Subcutaneous abdominal adipose tissue (tissue), 5 donors: ENCODE measurements around the gene WFIKKN2.
A peak's percentile ranks its signal among the peaks of the same experiment; 100 is the strongest.
"Not testable (repeated sequence)": the region's sequence is repeated elsewhere in the genome, so short reads cannot be mapped to it uniquely, and the experiment has no call there.

Experiments used
- H3K27ac ChIP-seq: one replicate; pipeline ENCODE4 v1.7.0; 2013; ENCODE audit warnings: low read depth, mild to moderate bottlenecking, inconsistent platforms, low read length, moderate library complexity
- H3K27me3 ChIP-seq, 5 donors: one replicate each; pipeline ENCODE4 v1.7.0; 2013; ENCODE audit warnings: low read length in 5 of 5, inconsistent platforms in 1 of 5; ENCODE audit not compliant: control insufficient read depth in 5 of 5, insufficient read depth in 4 of 5
- H3K36me3 ChIP-seq, 5 donors: one replicate each; pipeline ENCODE4 v1.7.0; 2013; ENCODE audit warnings: low read length in 5 of 5; ENCODE audit not compliant: control insufficient read depth in 5 of 5, insufficient read depth in 5 of 5
- H3K4me1 ChIP-seq, 5 donors: one replicate each; pipeline ENCODE4 v1.7.0; 2013; ENCODE audit warnings: low read length in 5 of 5, mild to moderate bottlenecking in 3 of 5, moderate library complexity in 1 of 5; ENCODE audit not compliant: control insufficient read depth in 5 of 5, insufficient read depth in 5 of 5
- H3K4me3 ChIP-seq, 5 donors: one replicate each; pipeline ENCODE4 v1.7.0; 2013; ENCODE audit warnings: low read length in 5 of 5, low read depth in 1 of 5
- H3K9ac ChIP-seq, 5 donors: one replicate each; pipeline ENCODE4 v1.7.0; 2013; ENCODE audit warnings: low read length in 5 of 5, mild to moderate bottlenecking in 4 of 5, moderate library complexity in 3 of 5
- H3K9me3 ChIP-seq, 5 donors: one replicate each; pipeline ENCODE4 v1.7.0; 2013; ENCODE audit warnings: low read length in 5 of 5; ENCODE audit not compliant: control insufficient read depth in 5 of 5
- donor health status: healthy.
- donor health status: healthy.
- donor health status: healthy.
- donor health status: healthy.
- donor health status: healthy.

WFIKKN2 gene

GRCh38 chr17:50868602-50869001 is 33.2 kb downstream of the WFIKKN2 start:
- Histone ChIP-seq H3K9ac (peak overlapping the region in 4 of 5 donors; percentile 66 to 99 (median 88)), H3K27me3 (no peaks in the 10 kb centered on the region), H3K9me3 (no peaks in the 10 kb centered on the region), H3K4me3 (peak overlapping the region; percentile 85 to 94 (median 90)), H3K36me3 (peaks cover 0 to 1% (median 0%) of the 10 kb centered on the region in 5 donors), H3K27ac (peak overlapping the region; percentile 99), H3K4me1 (peaks cover 0 to 45% (median 39%) of the 10 kb centered on the region in 5 donors)

GRCh38 chr17:50871364-50871763 is 36.0 kb downstream of the WFIKKN2 start:
- Histone ChIP-seq H3K9me3 (no peaks in the 10 kb centered on the region), H3K27me3 (no peaks in the 10 kb centered on the region), H3K36me3 (no peaks in the 10 kb centered on the region), H3K4me1 (peaks cover 0 to 43% (median 31%) of the 10 kb centered on the region in 5 donors), H3K4me3 (no peak overlapping the region), H3K9ac (no peak overlapping the region), H3K27ac (no peak overlapping the region)

DNA sequence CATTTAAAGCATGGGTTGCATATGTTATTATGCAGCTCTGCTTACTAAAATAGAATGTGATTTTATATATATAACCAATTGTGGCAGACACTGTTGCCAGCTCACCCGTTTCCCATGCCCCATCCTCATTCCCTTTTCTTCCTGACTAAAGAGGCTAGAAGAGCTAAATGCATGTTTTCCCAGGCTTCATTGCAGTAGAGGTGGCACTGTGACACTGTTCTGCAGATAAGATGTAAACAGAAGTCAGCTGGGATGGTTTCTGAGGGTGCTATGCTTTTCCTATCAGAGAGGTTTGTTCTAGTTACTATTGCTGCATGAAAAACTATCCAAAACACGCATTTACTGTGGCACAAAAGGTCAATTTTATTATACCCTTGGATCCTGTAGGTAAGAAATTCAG is 36.5 kb downstream of the WFIKKN2 start:
- Histone ChIP-seq H3K36me3 (no peaks in the 10 kb centered on the region), H3K9me3 (no peaks in the 10 kb centered on the region), H3K27me3 (no peaks in the 10 kb centered on the region), H3K27ac (no peak overlapping the region), H3K4me1 (peaks cover 0 to 43% (median 31%) of the 10 kb centered on the region in 5 donors), H3K9ac (no peak overlapping the region), H3K4me3 (no peak overlapping the region)

- no peak overlapping the region for H3K9ac ChIP-seq
- H3K36me3 ChIP-seq, result no peaks in the 10 kb centered on the region
- no peak overlapping the region for H3K4me3 ChIP-seq
- peaks cover 0 to 36% (median 28%) of the 10 kb centered on the region in 5 donors for H3K4me1 ChIP-seq
- no peaks in the 10 kb centered on the region for H3K9me3 ChIP-seq
- no peaks in the 10 kb centered on the region for H3K27me3 ChIP-seq
- H3K27ac ChIP-seq, result peak overlapping the region; percentile 37
Observed at GRCh38 chr17:50872710-50873424, 37.5 kb downstream of the WFIKKN2 start.

DNA sequence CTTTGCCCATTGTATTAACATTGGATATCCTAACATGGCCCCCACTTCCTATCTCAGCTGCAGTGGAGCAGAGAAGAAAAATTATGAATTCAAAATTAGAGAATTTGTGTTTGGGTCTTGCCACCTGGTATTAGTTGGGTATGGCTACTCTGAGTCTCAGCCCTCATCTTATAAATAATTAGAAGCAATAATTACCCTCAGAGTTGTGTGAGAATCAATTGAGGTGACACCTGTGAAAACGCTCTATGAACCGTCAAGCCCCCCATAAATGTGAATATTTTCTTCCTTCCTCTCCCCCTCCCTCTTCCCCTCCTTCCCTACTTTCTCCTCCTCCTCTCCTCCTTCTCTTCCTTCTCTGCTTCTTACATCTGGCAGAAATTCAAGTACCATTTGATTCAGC is 39.7 kb downstream of the WFIKKN2 start:
- H3K27ac ChIP-seq, result no peak overlapping the region
- H3K9me3 ChIP-seq, result peaks cover 0 to 3% (median 0%) of the 10 kb centered on the region in 5 donors
- no peak overlapping the region for H3K9ac ChIP-seq
- no peaks in the 10 kb centered on the region for H3K36me3 ChIP-seq
- peaks cover 0 to 24% (median 21%) of the 10 kb centered on the region in 5 donors for H3K4me1 ChIP-seq
- H3K27me3 ChIP-seq, result no peaks in the 10 kb centered on the region
- H3K4me3 ChIP-seq, result no peak overlapping the region

GRCh38 chr17:50877042-50877441 is 41.7 kb downstream of the WFIKKN2 start:
- H3K9me3 ChIP-seq, H3K27ac ChIP-seq, H3K9ac ChIP-seq, H3K36me3 ChIP-seq, H3K27me3 ChIP-seq, H3K4me3 ChIP-seq: not testable (repeated sequence)
- peaks cover 0 to 24% (median 18%) of the 10 kb centered on the region in 5 donors for H3K4me1 ChIP-seq

- Histone ChIP-seq H3K27me3 (no peaks in the 10 kb centered on the region), H3K4me1 (peaks cover 0 to 19% (median 10%) of the 10 kb centered on the region in 5 donors), H3K27ac (no peak overlapping the region), H3K9me3 (peaks cover 0 to 5% (median 0%) of the 10 kb centered on the region in 5 donors), H3K36me3 (no peaks in the 10 kb centered on the region), H3K9ac (no peak overlapping the region), H3K4me3 (no peak overlapping the region)
Observed at GRCh38 chr17:50877838-50878237, 42.5 kb downstream of the WFIKKN2 start.

- Histone ChIP-seq H3K4me3 (no peak overlapping the region), H3K36me3 (no peaks in the 10 kb centered on the region), H3K4me1 (peaks cover 0 to 13% (median 4%) of the 10 kb centered on the region in 5 donors), H3K27ac (no peak overlapping the region), H3K9me3 (peaks cover 0 to 5% (median 0%) of the 10 kb centered on the region in 5 donors), H3K9ac (no peak overlapping the region), H3K27me3 (no peaks in the 10 kb centered on the region)
Observed at GRCh38 chr17:50879086-50879485, 43.7 kb downstream of the WFIKKN2 start.

GRCh38 chr17:50881182-50881581 is 45.8 kb downstream of the WFIKKN2 start:
- peaks cover 0 to 5% (median 0%) of the 10 kb centered on the region in 5 donors for H3K9me3 ChIP-seq
- H3K4me3 ChIP-seq, result no peak overlapping the region
- H3K27ac ChIP-seq, result no peak overlapping the region
- H3K36me3 ChIP-seq, result no peaks in the 10 kb centered on the region
- no peak overlapping the region for H3K9ac ChIP-seq
- no peaks in the 10 kb centered on the region for H3K27me3 ChIP-seq
- H3K4me1 ChIP-seq, result no peaks in the 10 kb centered on the region

DNA sequence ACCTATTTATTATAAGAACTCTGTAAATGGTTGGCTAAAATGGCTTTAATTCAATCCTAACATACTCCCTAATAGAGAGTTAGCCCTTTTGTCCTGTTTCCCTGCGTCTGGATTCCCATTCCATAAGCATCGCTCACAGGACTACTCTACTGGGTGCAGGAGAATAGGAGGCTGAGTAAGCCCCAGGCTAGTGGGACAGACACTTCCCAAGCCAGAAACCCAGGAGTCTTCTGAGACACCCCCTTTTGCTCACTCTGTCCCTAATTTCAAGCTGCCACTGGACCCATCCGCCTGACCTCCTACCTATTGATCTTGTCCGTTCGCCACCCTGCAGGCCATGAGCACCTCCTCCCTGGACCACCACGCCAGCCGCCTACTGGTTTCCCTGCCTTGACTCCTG is 47.5 kb downstream of the WFIKKN2 start:
- Histone ChIP-seq H3K27ac (no peak overlapping the region), H3K4me3 (no peak overlapping the region), H3K36me3 (no peaks in the 10 kb centered on the region), H3K9ac (no peak overlapping the region), H3K4me1 (peaks cover 0 to 3% (median 0%) of the 10 kb centered on the region in 5 donors), H3K9me3 (peaks cover 0 to 5% (median 0%) of the 10 kb centered on the region in 5 donors), H3K27me3 (no peaks in the 10 kb centered on the region)
